Cardiac muscle cell (in vitro differentiated cells and primary cell): ENCODE measurements around the gene S100A6. TPM values are rescaled to one million over a fixed set of nuclear protein-coding genes. Genes with fewer than 3 reads are reported as not detected.
A peak's percentile ranks its signal among the peaks of the same experiment; 100 is the strongest.

Experiments
- DNase-seq, 2 donors: peaks; one replicate each; pipeline versions ENCODE4 v3.0.0 to v3.0.0-alpha.2; 2010 to 2017; ENCODE audit warnings: low read depth in 1 of 2, low spot score in 1 of 2
- H3K27ac ChIP-seq: fragments of 200-600 bp; sonication (generic); 2 replicates; pipeline ENCODE4 v1.5.1; 2016
- H3K27me3 ChIP-seq: fragments of 200-600 bp; sonication (generic); 2 replicates; pipeline ENCODE4 v1.6.0; 2016; ENCODE audit warnings: control low read depth
- H3K36me3 ChIP-seq: fragments of 200-600 bp; sonication (generic); 2 replicates; pipeline ENCODE4 v1.5.1; 2016; ENCODE audit warnings: control low read depth
- H3K4me1 ChIP-seq: fragments of 200-600 bp; sonication (generic); 2 replicates; pipeline ENCODE4 v1.8.1; 2017; ENCODE audit warnings: low read depth, mild to moderate bottlenecking, mixed run types
- H3K4me3 ChIP-seq: fragments of 200-600 bp; sonication (generic); 2 replicates; pipeline ENCODE4 v1.5.1; 2016; ENCODE audit warnings: mild to moderate bottlenecking
- H3K9me3 ChIP-seq: fragments of 200-600 bp; sonication (generic); 2 replicates; pipeline ENCODE4 v1.5.1; 2017; ENCODE audit warnings: low read depth, mild to moderate bottlenecking, control low read depth
- CTCF ChIP-seq: IDR thresholded peaks from 2 replicates; pipeline ENCODE4 v1.5.1; 2012; ENCODE audit warnings: low read depth, mild to moderate bottlenecking, low read length
- polyA plus RNA-seq: library from polyadenylated mRNA; unstranded; fragments of >200 nt; fragmentation: Nextera tagmentation; extraction: Ambion mirVana; gene quantifications from 2 replicates; pipeline ENCODE4 v1.2.1, GENCODE V29; 2016
- total RNA-seq: library from RNA; depleted of rRNA; stranded (reverse); fragments of >200 nt; gene quantifications from 2 replicates; pipeline ENCODE4 v1.2.3, GENCODE V29; 2016

S100A6 gene
- total and polyA plus RNA-seq, 2 experiments from 2014 or later: 23.1 to 40.7 TPM

GRCh38 chr1:153509036-153509435, 26.8 kb downstream of the S100A6 start:
- Histone ChIP-seq H3K9me3 (no peaks in the 10 kb centered on the region), H3K4me1 (no peaks in the 10 kb centered on the region), H3K27ac (no peak overlapping the region), H3K27me3 (no peaks in the 10 kb centered on the region), H3K4me3 (no peak overlapping the region), H3K36me3 (no peaks in the 10 kb centered on the region)
- TF ChIP-seq CTCF: no peak
- DNase-seq: no peak

- Histone ChIP-seq H3K27me3 (no peaks in the 10 kb centered on the region), H3K36me3 (no peaks in the 10 kb centered on the region), H3K9me3 (no peaks in the 10 kb centered on the region), H3K4me3 (no peak overlapping the region), H3K4me1 (no peaks in the 10 kb centered on the region), H3K27ac (no peak overlapping the region)
- DNase-seq: no peak
- no peak for TF ChIP-seq CTCF
Observed at GRCh38 chr1:153507926-153508583, 27.7 kb downstream of the S100A6 start.

- DNase-seq: peak in 1 of 2 donors; percentile 97
- TF ChIP-seq CTCF: no peak
- H3K27ac ChIP-seq: no peak overlapping the region
- no peak overlapping the region for H3K4me3 ChIP-seq
- no peaks in the 10 kb centered on the region for H3K36me3 ChIP-seq
- H3K9me3 ChIP-seq: no peaks in the 10 kb centered on the region
- H3K4me1 ChIP-seq: no peaks in the 10 kb centered on the region
- no peaks in the 10 kb centered on the region for H3K27me3 ChIP-seq
Observed at GRCh38 chr1:153506831-153507413, 28.9 kb downstream of the S100A6 start.

GRCh38 chr1:153506386-153506785, 29.4 kb downstream of the S100A6 start:
- TF ChIP-seq CTCF: no peak
- no peaks in the 10 kb centered on the region for H3K4me1 ChIP-seq
- H3K4me3 ChIP-seq: no peak overlapping the region
- H3K9me3 ChIP-seq: no peaks in the 10 kb centered on the region
- H3K27me3 ChIP-seq: no peaks in the 10 kb centered on the region
- H3K27ac ChIP-seq: no peak overlapping the region
- no peak for DNase-seq
- no peaks in the 10 kb centered on the region for H3K36me3 ChIP-seq

- Histone ChIP-seq H3K36me3 (no peaks in the 10 kb centered on the region), H3K4me1 (no peaks in the 10 kb centered on the region), H3K9me3 (no peaks in the 10 kb centered on the region), H3K27me3 (no peaks in the 10 kb centered on the region), H3K27ac (no peak overlapping the region), H3K4me3 (no peak overlapping the region)
- DNase-seq: no peak
- no peak for TF ChIP-seq CTCF
Observed at GRCh38 chr1:153505576-153505975, 30.2 kb downstream of the S100A6 start.
